HepG2 (cell line): Measurements from ENCODE around the gene SLC25A10. TPM values are rescaled to one million over a fixed set of nuclear protein-coding genes. Genes with fewer than 3 reads are reported as not detected.
A peak's percentile ranks its signal among the peaks of the same experiment; 100 is the strongest.

Source experiments
- ATAC-seq: fragments of 200-7000 bp; cut with Tn5 transposase; 3 replicates; pipeline ENCODE4 v1.9.1; 2020; ENCODE audit warnings: mild to moderate bottlenecking, moderate library complexity
- BruUV-seq: library from RNA; stranded (reverse); fragments of 400-500 nt; replicated peaks from 2 replicates; lab custom pipeline; 2021; lab: Mats Ljungman, UMichigan
- CTCF ChIA-PET: fragments of 300-600 bp; formaldehyde crosslinking; extraction: SDS; loops from one replicate; lab custom pipeline; 2021; ENCODE audit warnings: low total read pairs, inconsistent platforms, low intra/inter-chr PET ratio; lab: Yijun Ruan, JAX
- POLR2A ChIA-PET: fragments of 350-600 bp; sonication (Branson Sonifier 250); formaldehyde crosslinking; loops from one replicate; lab custom pipeline; 2020; ENCODE audit warnings: antibody characterized with exemption, inconsistent platforms; lab: Yijun Ruan, JAX
- DNase-seq: peaks from one replicate; pipeline ENCODE4 v3.0.0-alpha.2; 2015; ENCODE audit warnings: low spot score
- FAIRE-seq: peaks from 3 replicates; lab custom pipeline; 2011; peaks lifted over from hg19 to GRCh38; lab: Jason Lieb, UNC
- H2AFZ ChIP-seq: one replicate; pipeline ENCODE4 v1.6.1; 2011; ENCODE audit warnings: low read length, inconsistent platforms
- H3K27ac ChIP-seq: fragments of 300-600 bp; 3 replicates; pipeline ENCODE4 v1.8.0; 2011; ENCODE audit warnings: mixed run types, mild to moderate bottlenecking, mixed read lengths, low read length, inconsistent platforms; ENCODE audit not compliant: insufficient read depth; ENCODE audit errors: extremely low read length
- H3K27me3 ChIP-seq, 2 experiments: fragments of 200-600 bp in 1 of 2; 2 replicates in 1 of 2; 3 replicates in 1 of 2; pipeline versions ENCODE4 v1.6.0 to v1.8.0; 2011; ENCODE audit warnings: low read length in 2 of 2, mild to moderate bottlenecking in 2 of 2, moderate library complexity in 2 of 2, inconsistent platforms in 1 of 2; ENCODE audit not compliant: insufficient read depth in 2 of 2, control insufficient read depth in 1 of 2
- H3K36me3 ChIP-seq, 2 experiments: fragments of 200-600 bp in 1 of 2; replicated peaks in 1 of 2; 2 replicates in 1 of 2; 3 replicates in 1 of 2; pipeline versions ENCODE4 v1.5.1 to v1.8.0; 2011; ENCODE audit warnings: low read length in 2 of 2, inconsistent platforms in 1 of 2; ENCODE audit not compliant: insufficient read depth in 2 of 2, control insufficient read depth in 1 of 2
- H3K4me1 ChIP-seq: 2 replicates; pipeline ENCODE4 v1.5.1; 2012; ENCODE audit warnings: low read length, inconsistent platforms; ENCODE audit not compliant: insufficient read depth
- H3K4me2 ChIP-seq: 2 replicates; pipeline ENCODE4 v1.6.0; 2011; ENCODE audit warnings: low read depth, low read length, inconsistent platforms
- H3K4me3 ChIP-seq, 3 experiments: fragments of 200-600 bp in 1 of 3; sonication (generic), shearing (Covaris generic) in 1 of 3; replicated peaks in 1 of 3; 2 replicates each; pipeline ENCODE4 v1.5.1; 2011 to 2016; ENCODE audit warnings: low read length in 3 of 3, inconsistent platforms in 2 of 3, low read depth in 2 of 3, mild to moderate bottlenecking in 2 of 3, control low read depth in 1 of 3, mixed read lengths in 1 of 3; ENCODE audit not compliant: insufficient read depth in 1 of 3
- H3K79me2 ChIP-seq: one replicate; pipeline ENCODE4 v1.6.1; 2011; ENCODE audit warnings: low read length, inconsistent platforms; ENCODE audit not compliant: insufficient read depth
- H3K9ac ChIP-seq: 2 replicates; pipeline ENCODE4 v1.6.0; 2011; ENCODE audit warnings: mild to moderate bottlenecking, low read depth, low read length, inconsistent platforms; ENCODE audit not compliant: insufficient read depth
- H3K9me3 ChIP-seq: 2 replicates; pipeline ENCODE4 v1.5.1; 2012; ENCODE audit warnings: mild to moderate bottlenecking, low read length
- H4K20me1 ChIP-seq: 2 replicates; pipeline ENCODE4 v1.6.0; 2011; ENCODE audit warnings: inconsistent platforms, mild to moderate bottlenecking, low read length, moderate library complexity; ENCODE audit not compliant: insufficient read depth
- AGO2 ChIP-seq: fragments of 200-400 bp; formaldehyde crosslinking; optimal IDR thresholded peaks from 2 replicates; pipeline ENCODE3; 2017; ENCODE audit warnings: mild to moderate bottlenecking, low read depth, low read length, moderate library complexity
- FOXJ3 ChIP-seq: sonication (generic); formaldehyde crosslinking; IDR thresholded peaks from 2 replicates; pipeline ENCODE4 v1.4.0; 2020; ENCODE audit warnings: missing genetic modification reagents, mild to moderate bottlenecking, borderline replicate concordance
- GTF3A ChIP-seq: sonication (generic); formaldehyde crosslinking; conservative IDR thresholded peaks from 2 replicates; pipeline ENCODE4 v1.4.0; 2020; ENCODE audit warnings: mild to moderate bottlenecking, missing genetic modification reagents
- HNRNPL ChIP-seq: fragments of 200-400 bp; formaldehyde crosslinking; IDR thresholded peaks from 2 replicates; pipeline ENCODE4 v1.6.1; 2017; ENCODE audit warnings: mild to moderate bottlenecking, low read depth, low read length
- JDP2 ChIP-seq: sonication (generic); formaldehyde crosslinking; IDR thresholded peaks from 2 replicates; pipeline ENCODE4 v1.8.1; 2022; ENCODE audit warnings: missing genetic modification reagents, borderline replicate concordance
- MXD4 ChIP-seq: IDR thresholded peaks from 2 replicates; pipeline ENCODE4 v1.6.1; 2016; ENCODE audit warnings: mild to moderate bottlenecking, missing biosample characterization, missing genetic modification reagents
- POLR2A ChIP-seq, 2 experiments: IDR thresholded peaks; 2 replicates each; pipeline ENCODE4 v1.6.1; 2011; ENCODE audit warnings: low read depth in 2 of 2, low read length in 2 of 2, mild to moderate bottlenecking in 1 of 2, moderate library complexity in 1 of 2; ENCODE audit not compliant: insufficient read depth in 1 of 2
- RNF2 ChIP-seq: fragments of 450-650 bp; conservative IDR thresholded peaks from 2 replicates; pipeline ENCODE4 v1.6.1; 2016; ENCODE audit warnings: low read depth
- SAFB2 ChIP-seq: sonication (generic); formaldehyde crosslinking; IDR thresholded peaks from 2 replicates; pipeline ENCODE4 v1.5.1; 2020; ENCODE audit warnings: missing genetic modification reagents, low read depth, mild to moderate bottlenecking, borderline replicate concordance
- SRSF1 ChIP-seq: fragments of 200-400 bp; formaldehyde crosslinking; optimal IDR thresholded peaks from 2 replicates; pipeline ENCODE3; 2017; ENCODE audit warnings: mild to moderate bottlenecking, low read depth, low read length, moderate library complexity
- ZBED4 ChIP-seq: sonication (generic); formaldehyde crosslinking; IDR thresholded peaks from 2 replicates; pipeline ENCODE4 v1.4.0; 2020; ENCODE audit warnings: missing genetic modification reagents, borderline replicate concordance
- ZHX1 ChIP-seq: sonication (generic); formaldehyde crosslinking; IDR thresholded peaks from 2 replicates; pipeline ENCODE4 v1.8.1; 2022; ENCODE audit warnings: low read depth, mild to moderate bottlenecking, missing genetic modification reagents
- ZNF414 ChIP-seq: sonication (generic); formaldehyde crosslinking; IDR thresholded peaks from 2 replicates; pipeline ENCODE4 v1.5.0; 2020; ENCODE audit warnings: missing genetic modification reagents
- ZNF674 ChIP-seq: sonication (generic); formaldehyde crosslinking; IDR thresholded peaks from 2 replicates; pipeline ENCODE4 v1.5.0; 2020; ENCODE audit warnings: low read depth, mild to moderate bottlenecking, missing genetic modification reagents
- ZNF746 ChIP-seq: sonication (generic); formaldehyde crosslinking; IDR thresholded peaks from 2 replicates; pipeline ENCODE4 v1.8.0; 2022; ENCODE audit warnings: mild to moderate bottlenecking, missing genetic modification reagents
- ZNF784 ChIP-seq: sonication (generic); formaldehyde crosslinking; IDR thresholded peaks from 2 replicates; pipeline ENCODE4 v1.5.1; 2020; ENCODE audit warnings: missing genetic modification reagents, mild to moderate bottlenecking, borderline replicate concordance
- ZNF883 ChIP-seq: sonication (generic); formaldehyde crosslinking; IDR thresholded peaks from 2 replicates; pipeline ENCODE4 v1.5.1; 2020; ENCODE audit warnings: mild to moderate bottlenecking, missing genetic modification reagents; ENCODE audit errors: not compliant biosample characterization
- WGBS: methylation state at CpG from one replicate; pipeline ENCODE4 v1.1.6; 2017; ENCODE audit warnings: low lambda C conversion rate; 5-methylcytosine and 5-hydroxymethylcytosine counted together
- in situ Hi-C: cut with HindIII; loops from 2 replicates; pipeline ENCODE4 v1.10.0; 2017; ENCODE audit warnings: low pct_unique_long_range_greater_than_20kb; ENCODE audit not compliant: extremely low pct_ligation_motif_present
- intact Hi-C: fragments of 100-400 bp; cut with micrococcal nuclease; formaldehyde crosslinking; loops from one replicate; pipeline ENCODE4 v1.10.0; 2022; ENCODE audit not compliant: unreplicated experiment
- polyA plus RNA-seq, 8 experiments: library from polyadenylated mRNA; depleted of rRNA in 3 of 8; stranded (reverse) in 7 of 8; unstranded in 1 of 8; fragments of >200 nt; fragmentation: Illumina TruSeq in 4 of 8; extraction: Trizol in 4 of 8; gene quantifications; 2 replicates each; pipeline versions ENCODE4 v1.2.1 to v1.2.3, GENCODE V29; 2011 to 2016; ENCODE audit warnings: low read depth in 4 of 8, missing spikeins in 1 of 8, mixed read lengths in 1 of 8; ENCODE audit not compliant: insufficient read depth in 1 of 8
- total RNA-seq, 5 experiments: library from RNA; depleted of rRNA; stranded (reverse); fragments of >200 nt; fragmentation: Illumina TruSeq; extraction: Trizol; gene quantifications; 2 replicates each; pipeline ENCODE4 v1.2.3, GENCODE V29; 2016; ENCODE audit warnings: low read depth in 1 of 5

The SLC25A10 gene
- total and polyA plus RNA-seq, 2 of the 13 experiments (the other 11 are each of a cell fraction or from before 2014, with no cell fraction given), result 46.5 to 140 TPM

GRCh38 chr17:81676906-81677305 lies 35.2 kb upstream of the SLC25A10 start:
- H4K20me1 ChIP-seq, result no peaks in the 10 kb centered on the region
- peak; percentile 72 for TF ChIP-seq AGO2
- TF ChIP-seq ZNF883 (CRISPR knock-in tag), result no peak
- TF ChIP-seq HNRNPL, result 0 out of 2 replicates have a peak, but pooled peaks have one; percentile 10
- 0 out of 4 replicates have a peak, but pooled peaks of 1 of the 2 experiments have one; percentile 26 for TF ChIP-seq POLR2A (IDR thresholded peaks at IDR 0.05; ENCODE audit: insufficient read depth in 1 of 2, low read depth in 2 of 2, low read length in 2 of 2)
- TF ChIP-seq SAFB2 (CRISPR knock-in tag), result no peak
- no peak for TF ChIP-seq MXD4 (CRISPR knock-in tag)
- TF ChIP-seq ZHX1 (CRISPR knock-in tag), result no peak
- TF ChIP-seq ZNF784 (CRISPR knock-in tag), result no peak
- no peak for TF ChIP-seq FOXJ3 (CRISPR knock-in tag)
- TF ChIP-seq GTF3A (CRISPR knock-in tag), result no peak
- no peak for TF ChIP-seq RNF2
- TF ChIP-seq ZBED4 (CRISPR knock-in tag), result no peak
- no peak for TF ChIP-seq ZNF746 (CRISPR knock-in tag)
- no peak for TF ChIP-seq SRSF1
- no peak for TF ChIP-seq ZNF414 (CRISPR knock-in tag)
- no peak for TF ChIP-seq ZNF674 (CRISPR knock-in tag)
- TF ChIP-seq JDP2 (CRISPR knock-in tag), result no peak

More at GRCh38 chr17:81676906-81677305, 35.2 kb upstream of the SLC25A10 start:
- H2AFZ ChIP-seq, result no peak overlapping the region
- 85% methylated on average over 12 of the region's 17 CpGs for WGBS
- no peak for DNase-seq
- no peak overlapping the region for H3K27ac ChIP-seq
- H3K79me2 ChIP-seq, result no peaks in the 10 kb centered on the region
- ChIA-PET POLR2A (interaction anchor here (3.8 kb wide), 1 partner anchor 26 kb away, joined by 13 read pairs; the partner anchor contains the start of gene MRPL12), CTCF (no interaction called here)
- peak; percentile 17 for ATAC-seq
- no TSS peak for BruUV-seq
- no peak overlapping the region for H3K9ac ChIP-seq
- FAIRE-seq, result no peak
- no peak overlapping the region for H3K4me3 ChIP-seq
- H3K27me3 ChIP-seq, result no peaks in the 10 kb centered on the region
- peaks cover 19 to 25% of the 10 kb centered on the region in 2 experiments; a peak in 4 of 5 replicates for H3K36me3 ChIP-seq
- intact Hi-C loops (no loop called here), in situ Hi-C loops (no loop called here)
- H3K4me1 ChIP-seq, result peaks cover 24% of the 10 kb centered on the region
- H3K9me3 ChIP-seq, result no peaks in the 10 kb centered on the region
- no peak overlapping the region for H3K4me2 ChIP-seq
